GM18909 (cell line): ENCODE measurements around the gene TMEM95.

ENCODE experiments used
- ATAC-seq: cut with Tn5 transposase; IDR thresholded peaks from one replicate; pipeline ENCODE4 v1.9.1; 2021; ENCODE audit warnings: mild to moderate bottlenecking; ENCODE audit not compliant: unreplicated experiment, poor library complexity

TMEM95 gene, protein sequence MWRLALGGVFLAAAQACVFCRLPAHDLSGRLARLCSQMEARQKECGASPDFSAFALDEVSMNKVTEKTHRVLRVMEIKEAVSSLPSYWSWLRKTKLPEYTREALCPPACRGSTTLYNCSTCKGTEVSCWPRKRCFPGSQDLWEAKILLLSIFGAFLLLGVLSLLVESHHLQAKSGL

DNA sequence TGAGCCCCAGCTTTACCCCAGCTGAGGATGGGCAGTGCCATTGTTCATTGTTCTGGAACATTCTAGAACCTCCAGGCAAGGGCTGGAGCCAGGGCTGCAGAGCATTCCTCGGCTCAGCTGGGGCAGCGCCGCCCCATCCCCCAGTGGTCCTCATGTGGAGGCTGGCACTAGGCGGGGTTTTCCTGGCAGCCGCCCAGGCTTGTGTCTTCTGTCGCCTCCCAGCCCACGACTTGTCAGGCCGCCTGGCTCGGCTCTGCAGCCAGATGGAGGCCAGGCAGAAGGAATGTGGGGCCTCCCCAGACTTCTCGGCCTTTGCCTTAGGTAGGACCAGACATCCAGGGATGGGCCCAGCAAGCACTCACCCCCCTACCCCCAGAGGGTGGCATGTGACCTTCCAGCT lies at the start of gene TMEM95:
Gene TMEM95 (plus strand): TSS at position 104 of the 400 bp plus-strand sequence. CDS start 49 bp downstream, at position 153.
- ATAC-seq, result no peak

DNA sequence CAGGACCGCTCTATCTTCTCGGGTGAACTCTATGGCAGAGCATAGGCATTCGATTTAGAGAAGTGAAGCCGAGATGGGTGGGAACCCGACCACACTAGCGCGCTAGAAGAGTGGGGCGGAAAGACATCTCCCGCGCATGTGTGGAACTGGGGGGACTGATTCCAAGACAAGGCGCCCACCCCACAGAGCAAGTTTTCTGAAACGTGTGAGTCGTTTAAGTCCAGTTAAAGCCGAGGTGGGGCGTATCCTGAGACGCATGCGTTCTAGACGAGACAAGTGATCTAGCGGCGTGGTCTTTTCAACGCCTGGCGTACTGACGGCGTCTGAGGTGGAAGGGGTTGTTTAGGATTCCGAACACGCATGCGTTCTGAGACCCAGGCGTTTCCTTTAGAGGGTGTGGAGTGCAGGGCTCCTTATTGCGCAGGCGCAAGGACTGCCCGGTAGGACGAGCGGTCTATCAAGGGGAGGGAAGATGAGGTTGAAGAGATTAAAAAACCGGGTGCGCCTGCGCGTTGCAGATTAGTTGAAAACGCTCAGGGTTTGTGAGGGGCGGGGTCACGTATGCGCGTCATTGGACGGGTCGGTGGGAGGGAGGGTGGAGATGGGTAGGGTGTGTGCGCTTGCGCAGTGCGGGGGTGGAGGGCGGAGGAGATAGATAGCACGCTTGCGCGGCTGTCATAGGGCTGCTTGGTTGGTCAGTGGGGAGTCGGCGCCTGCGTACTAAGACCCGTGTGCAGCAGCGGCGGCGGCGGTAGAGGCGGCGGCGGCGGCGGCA lies 47.9 kb upstream of the TMEM95 start, which contains the start of gene EIF5A:
Gene EIF5A (plus strand): TSS at position 718 of the 775 bp plus-strand sequence. CDS start 2,008 bp downstream, outside the sequence.
- peak; percentile 70 for ATAC-seq

DNA sequence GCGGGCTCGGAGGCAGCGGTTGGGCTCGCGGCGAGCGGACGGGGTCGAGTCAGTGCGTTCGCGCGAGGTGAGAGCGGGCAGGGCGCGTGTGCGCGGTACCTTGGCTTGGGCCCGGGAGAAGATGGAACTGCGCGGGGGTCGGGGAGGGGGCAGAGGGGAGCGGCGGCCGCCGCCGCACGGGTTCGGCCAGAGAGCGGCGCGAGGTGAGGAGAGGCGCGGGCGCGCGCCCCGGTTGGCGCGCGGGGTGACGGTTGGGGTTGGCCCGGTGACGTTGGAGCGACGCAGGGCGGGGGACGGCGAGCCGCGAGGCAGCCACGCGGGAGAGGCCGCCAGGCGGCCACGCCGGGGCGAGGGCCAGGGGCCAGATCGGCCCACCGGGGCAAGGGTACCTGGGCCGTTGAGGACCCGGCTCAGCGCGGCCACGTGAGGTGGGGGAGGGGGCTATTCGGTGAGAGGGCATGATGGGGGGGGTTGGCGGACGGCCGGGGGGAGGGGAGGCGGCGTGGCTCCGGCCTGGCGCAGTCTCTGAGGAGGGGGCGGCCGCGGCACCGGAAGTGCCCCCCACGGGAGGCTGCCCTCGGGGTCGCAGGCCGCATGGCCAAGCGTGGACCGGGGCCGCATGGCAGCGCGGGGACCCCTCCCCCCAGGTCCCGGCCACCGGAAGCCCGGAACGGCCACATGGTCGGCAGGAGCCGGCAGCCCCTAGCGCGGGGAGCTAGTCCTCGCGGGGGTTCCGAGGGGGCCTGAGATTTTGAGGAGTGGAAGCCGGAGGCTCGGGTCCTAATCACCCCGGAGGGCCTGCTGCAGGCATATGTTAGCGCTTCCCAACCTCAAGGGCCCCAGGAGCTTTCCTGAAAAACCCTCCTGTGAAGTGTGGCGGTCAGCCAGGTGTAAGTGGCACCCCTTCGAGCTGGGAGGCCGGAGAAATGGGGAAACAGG lies 47.0 kb upstream of the TMEM95 start:
- ATAC-seq, result peak; percentile 1

DNA sequence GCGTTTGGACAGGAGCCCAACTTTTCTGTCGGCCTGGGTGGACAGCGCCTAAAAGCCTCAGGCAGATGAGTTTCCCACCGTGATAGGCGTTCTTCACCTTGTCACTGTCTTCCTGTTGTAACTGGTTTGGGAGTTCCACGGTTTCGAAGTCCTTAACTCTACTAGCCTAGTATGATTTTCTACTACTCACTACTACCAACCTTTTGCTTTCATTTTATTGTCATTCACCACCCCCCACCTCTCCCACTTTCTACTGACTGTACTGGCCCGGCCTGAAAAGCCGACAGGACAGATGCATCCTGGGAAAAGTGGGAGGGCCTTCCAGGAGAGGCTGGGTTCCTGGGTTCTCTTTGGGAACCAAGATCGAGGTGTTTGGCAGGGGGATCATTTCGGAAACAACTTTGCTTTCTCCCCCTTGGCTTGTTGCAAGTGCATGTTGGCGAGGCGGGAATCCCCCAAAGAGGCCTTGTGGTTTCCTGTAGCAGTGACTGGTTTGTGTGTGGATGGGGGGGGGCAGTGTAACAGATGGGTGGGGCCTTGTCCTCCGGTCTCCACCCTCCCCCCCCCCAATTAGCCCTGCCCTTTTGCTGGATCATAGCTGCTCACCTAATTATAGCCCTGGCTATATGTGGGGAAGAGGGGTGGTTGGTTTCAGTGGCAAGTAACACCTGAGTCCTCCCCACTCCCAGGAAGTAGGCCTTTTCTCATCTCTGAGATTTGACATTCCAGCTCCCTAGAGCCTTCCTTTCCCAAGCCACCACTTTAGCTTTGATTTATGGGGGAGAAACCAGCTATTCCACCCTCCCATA lies 46.1 kb upstream of the TMEM95 start:
- no peak for ATAC-seq

DNA sequence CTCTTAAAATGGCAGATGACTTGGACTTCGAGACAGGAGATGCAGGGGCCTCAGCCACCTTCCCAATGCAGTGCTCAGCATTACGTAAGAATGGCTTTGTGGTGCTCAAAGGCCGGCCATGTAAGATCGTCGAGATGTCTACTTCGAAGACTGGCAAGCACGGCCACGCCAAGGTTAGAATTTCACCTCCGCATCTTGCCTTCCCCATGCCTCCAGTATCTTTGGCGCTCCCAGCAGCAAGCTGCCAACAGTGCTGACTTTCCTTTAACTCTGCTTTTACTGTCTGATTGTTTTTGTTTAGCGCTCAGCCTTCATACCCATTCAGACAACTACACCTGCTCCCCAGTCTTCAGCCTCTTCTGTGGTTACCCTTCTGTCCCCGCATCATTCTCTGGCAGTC lies 45.3 kb upstream of the TMEM95 start:
- no peak for ATAC-seq

DNA sequence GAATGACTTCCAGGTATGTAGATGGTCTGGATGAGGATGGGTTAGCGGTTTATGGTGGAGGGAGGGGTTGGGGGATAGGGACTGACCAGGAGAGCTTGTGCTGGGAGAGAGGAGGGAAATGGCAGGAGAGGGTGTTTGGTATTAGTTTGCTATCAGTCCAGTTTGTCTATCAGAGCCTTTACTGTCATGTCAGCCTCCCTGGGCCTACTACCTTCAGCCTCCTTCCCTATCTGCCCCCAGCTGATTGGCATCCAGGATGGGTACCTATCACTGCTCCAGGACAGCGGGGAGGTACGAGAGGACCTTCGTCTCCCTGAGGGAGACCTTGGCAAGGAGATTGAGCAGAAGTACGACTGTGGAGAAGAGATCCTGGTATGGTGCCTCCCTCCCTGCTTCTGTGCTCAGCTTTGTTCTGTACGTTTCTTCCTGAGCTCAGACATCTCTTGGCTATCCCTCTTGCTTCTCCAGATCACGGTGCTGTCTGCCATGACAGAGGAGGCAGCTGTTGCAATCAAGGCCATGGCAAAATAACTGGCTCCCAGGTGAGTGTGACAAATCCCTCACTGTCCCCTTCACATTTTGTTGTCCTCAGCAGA lies 43.7 kb upstream of the TMEM95 start:
- ATAC-seq, result no peak

DNA sequence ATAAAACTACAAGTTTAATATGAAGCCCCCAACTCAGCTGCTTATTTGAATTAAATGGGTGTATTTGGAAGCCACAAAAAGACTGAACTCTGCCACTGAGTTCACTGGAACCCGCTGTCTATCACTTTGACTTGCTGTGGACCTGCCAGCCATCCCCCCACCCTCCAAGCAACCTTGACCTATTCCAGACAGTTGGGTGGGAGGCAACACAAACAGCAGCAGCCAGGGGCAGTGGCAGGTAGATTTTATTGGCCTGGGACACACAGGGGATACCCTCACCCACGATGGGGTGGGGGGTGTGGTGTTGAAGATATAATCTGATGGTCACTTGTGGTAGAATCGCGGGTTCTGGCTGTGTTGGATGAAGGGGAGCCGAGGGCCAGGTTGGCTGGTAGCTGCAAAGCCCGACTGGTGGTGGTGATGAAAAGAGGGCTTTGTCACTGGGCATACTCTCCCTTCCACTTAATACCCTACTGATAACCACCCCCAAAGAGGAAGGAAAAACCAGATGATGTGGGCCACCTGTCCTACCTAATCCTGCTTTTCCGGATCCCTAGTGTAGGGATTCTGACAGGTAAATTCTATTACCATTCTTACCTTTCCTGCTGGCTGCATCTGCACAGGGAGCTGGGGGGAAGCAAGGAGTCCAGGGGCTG lies 42.4 kb upstream of the TMEM95 start:
- no peak for ATAC-seq

DNA sequence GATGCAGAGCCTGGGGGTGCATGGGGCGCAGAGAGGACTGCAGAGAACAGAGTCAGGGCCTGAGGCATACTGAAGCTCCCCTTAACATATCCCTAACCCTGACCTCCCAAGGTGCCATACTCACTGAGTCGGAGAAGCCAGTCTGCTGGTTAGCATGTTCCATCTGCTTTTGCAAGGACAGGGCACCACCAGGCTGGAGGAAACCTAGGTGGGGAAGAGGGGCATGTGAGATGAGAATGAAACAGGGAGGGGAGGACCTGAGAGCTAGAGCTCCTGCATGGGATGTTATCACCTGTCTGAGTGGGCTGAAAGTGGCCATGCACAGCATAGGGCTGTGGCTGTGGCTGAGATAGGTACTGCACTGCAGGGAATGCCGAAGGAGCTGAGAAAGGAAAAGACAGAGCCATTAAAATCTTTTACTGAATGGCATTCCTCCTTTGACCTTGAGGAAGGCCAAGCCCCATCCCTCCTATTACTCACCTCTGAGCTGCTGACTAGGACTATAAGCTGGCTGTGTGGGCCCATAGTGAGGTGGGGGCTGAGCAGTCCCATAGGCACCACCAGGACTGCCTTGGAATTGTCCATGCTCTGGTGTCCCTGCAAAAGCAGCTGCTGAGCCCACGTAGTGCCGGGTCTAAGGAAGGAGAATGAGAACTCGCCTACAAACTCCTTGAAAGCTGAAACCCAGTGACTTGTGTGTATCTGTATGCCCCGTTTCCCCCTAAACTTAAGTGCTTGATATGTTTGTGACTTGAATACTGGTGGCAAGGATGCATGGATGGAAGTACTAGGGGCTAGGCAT lies 41.7 kb upstream of the TMEM95 start:
- no peak for ATAC-seq

DNA sequence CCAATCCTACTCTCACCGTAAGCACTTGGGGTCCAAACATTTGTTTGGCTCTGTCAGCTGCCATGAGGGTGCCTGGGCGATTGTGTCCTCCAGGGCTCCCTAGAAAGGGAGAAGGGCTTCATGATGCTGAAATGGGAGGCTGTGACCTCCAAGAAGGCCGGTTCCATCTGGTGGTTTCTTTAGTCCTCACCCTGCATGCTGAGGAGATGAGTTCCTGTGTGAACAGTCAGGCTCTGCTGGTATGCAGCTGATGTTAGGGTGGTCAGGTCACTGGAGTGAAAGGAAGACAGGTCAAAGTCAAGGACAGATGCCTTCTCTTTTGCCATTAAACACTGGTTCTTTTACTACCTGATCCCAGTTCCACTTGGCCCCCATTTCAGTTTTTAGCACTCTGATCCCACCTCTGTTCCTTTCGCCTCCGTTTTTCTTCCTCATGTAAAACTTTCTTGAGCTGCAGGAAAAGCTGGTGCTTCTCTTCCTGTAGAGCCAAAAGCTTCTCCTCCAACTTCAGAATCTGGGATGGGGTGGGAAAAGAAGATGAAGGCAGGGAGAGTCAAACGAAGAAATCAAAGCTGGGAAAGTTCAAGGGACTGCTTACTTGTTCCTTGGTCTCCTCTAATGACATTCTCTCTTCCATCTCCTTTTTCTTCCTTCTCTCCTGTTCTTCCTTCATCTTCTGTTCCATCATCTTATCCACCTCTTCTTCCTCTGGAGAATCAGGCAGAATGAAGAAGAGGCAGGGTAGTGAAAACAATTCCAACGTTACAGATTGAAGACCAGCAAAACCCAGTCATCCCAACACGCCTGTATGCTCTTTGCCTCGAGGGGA lies 40.9 kb upstream of the TMEM95 start:
- no peak for ATAC-seq

DNA sequence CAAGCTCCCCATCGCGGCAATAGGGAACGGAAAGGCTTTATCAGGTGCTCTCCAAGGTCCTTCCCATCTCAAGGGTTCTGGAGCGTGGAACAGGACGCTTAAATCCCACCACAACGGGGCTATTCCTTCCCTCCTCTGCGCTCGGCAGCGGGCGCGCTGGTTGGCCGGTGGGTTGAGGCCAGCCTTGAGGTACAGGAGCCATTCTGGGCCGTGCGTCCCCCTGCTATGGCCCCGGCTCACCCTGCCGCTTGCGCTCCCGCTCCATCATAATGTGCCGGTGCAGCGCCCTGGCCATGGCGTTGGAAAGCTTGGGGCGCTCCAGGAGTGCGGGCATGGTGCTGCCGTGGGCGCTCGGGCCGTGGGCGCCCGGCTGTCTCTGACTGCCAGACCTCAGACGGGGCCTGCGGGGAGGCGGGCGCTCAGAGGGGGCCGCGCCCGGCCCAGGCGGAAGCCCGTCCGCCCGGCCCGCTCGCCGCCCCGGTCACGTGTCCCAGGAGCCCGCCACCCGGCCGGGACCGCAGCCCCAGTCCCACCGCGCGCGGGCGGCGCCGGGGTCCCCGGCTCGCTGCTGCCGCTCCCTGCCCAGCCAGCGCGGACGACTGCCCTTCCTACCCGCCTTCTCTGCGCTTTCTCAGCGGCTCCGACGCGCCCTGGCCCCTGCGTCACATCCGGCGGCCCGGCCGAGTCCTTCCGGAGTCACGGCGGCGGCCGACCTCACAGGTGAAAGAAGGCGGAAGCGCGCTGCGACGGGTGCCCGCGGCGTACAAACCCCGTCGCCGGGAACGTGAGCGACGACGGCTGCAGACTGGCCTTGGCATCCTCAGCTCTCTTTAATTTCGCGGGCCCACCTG lies 40.0 kb upstream of the TMEM95 start, which contains the start of gene GPS2:
Gene GPS2 (minus strand): TSS at position 642 of the 851 bp plus-strand sequence. CDS start 308 bp downstream, at position 334.
- peak; percentile 76 for ATAC-seq

DNA sequence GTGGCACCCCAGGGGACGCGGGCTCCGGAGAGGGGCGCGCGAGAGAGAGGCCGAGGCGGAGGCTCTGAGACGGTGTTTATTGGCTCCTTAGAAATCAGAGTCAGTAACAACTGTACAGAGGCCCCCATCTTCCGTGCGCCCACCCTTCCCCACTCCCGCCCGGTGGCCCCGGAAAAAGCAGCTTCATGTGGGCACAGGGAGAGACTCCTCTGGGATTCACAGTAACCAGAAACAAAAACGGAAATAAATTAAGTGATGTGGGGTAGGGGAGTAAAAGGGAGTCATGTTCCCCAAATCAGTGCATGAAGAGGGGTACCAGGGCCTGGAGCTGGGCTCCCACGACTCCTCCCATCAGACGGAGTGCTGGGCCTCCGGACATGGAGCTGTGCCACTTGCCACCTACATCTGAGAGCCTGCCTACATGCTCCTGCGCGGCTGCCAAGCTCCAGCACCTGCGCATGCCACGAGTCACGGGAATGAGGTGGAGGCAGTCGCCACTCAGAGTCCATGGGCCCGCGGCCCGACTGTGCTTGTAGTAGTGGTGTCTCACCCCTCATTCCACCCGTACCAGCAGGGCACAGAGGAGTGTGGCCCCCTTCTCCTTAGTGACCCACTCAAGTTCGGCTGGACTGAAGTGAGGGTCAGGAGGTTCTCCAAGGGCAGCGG lies 39.3 kb upstream of the TMEM95 start:
- ATAC-seq, result no peak

DNA sequence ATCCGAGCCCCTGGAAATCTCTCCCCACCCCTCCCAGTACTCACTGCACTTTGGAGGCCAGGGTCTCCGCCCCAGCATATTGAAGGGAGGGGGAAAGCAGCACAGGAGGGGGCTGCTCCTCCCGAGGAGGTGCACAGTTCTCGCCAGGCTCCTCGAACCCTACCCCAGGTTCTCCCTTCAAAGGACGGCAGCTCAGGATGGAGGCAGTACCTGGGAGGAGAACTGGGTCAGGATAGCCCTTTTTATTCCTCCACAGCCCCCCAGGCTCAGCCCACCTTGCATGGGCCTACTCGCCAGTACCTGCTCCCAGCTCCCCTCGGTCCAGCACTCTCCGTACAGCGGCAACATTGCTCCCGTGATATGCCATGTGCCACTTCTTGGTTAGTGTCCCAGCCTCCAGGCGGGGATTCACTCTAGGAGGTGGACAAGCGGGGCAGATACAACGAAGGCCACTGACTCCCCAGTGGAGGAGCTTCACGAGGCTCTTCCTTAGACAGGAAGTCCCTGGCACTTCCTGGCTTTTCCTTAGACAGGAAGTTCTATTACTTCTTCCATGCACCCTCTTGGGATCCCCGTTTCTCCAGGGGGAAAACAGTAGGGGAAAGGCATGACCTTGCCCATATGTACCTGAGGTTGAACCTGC lies 37.7 kb upstream of the TMEM95 start:
- no peak for ATAC-seq

DNA sequence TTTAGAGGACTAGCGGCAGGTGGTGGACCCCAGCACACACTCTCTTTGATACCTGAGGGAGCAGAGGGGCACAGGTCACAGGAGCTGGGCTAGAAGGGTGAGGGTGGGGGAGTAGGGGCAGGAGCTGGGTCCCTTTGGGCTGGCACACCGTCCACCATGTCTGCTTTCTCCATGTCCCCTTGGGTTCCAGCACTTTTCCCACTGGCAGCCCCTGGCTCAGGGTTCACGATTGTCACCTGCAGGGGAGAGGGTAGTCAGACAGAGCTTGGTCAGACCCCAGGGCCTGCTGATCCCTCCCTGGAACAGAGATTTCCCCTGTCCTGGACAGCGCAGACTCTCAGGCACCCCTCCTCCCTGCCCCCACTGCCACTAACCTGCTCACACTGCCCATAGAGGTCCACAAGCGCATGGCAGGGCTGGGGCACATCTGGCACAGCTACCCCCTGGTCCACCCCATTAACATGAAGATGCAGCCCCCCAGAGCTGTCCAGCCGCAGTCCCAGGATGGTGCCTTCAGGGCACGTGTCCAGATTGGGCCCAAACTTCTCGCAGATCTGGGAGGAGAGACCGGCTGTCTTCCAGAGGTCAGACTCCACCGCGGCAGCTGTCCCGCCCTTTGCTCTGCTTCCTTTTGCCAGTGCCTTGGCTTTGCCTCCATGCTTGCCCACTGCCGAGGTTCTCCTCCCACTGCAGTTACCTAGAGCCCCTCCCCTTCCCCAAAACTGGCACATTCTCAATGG lies 36.7 kb upstream of the TMEM95 start:
- ATAC-seq, result no peak

DNA sequence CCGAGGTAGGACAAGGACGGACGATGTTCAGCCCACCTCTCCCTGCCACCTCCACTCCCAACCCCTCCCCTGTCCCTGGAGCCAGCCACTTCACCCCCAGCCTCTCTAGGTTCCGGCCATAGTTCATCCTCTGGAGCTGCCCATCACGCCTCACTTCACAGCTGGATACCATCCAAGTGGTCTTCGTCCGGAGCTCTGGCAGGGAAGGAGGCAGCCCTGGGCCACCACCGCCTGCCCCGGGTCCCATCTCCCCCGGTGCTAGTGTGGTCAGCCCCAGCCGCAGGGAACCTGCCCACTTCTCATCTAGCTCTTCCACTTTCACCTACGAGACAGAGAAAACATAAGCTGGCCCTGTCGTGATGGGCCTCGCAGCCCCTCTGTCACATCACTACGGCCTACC lies 33.5 kb upstream of the TMEM95 start:
- ATAC-seq, result no peak
